8988T (cell line): ENCODE data around the gene GET4.
"Not testable (repeated sequence)": the region's sequence is repeated elsewhere in the genome, so short reads cannot be mapped to it uniquely, and the experiment has no call there.

Experiments
- DNase-seq: peaks from one replicate; pipeline ENCODE4 v3.0.0; 2011

Gene GET4

GRCh38 chr7:917255-918117 lies 41.1 kb downstream of the GET4 start:
- DNase-seq: no peak

GRCh38 chr7:918118-918425 lies 41.7 kb downstream of the GET4 start:
- no peak for DNase-seq

- DNase-seq: no peak
These were observed 42.2 kb downstream of the GET4 start for GRCh38 chr7:918441-919113.

- DNase-seq: no peak
These were observed 42.7 kb downstream of the GET4 start for GRCh38 chr7:919114-919442.

- DNase-seq: no peak
These were observed 43.6 kb downstream of the GET4 start for GRCh38 chr7:919924-920341.

GRCh38 chr7:920351-921070 lies 44.2 kb downstream of the GET4 start:
- DNase-seq: no peak

GRCh38 chr7:921071-921461 lies 44.7 kb downstream of the GET4 start:
- no peak for DNase-seq

GRCh38 chr7:921581-922333 lies 45.4 kb downstream of the GET4 start:
- no peak for DNase-seq

GRCh38 chr7:922334-923107 lies 46.2 kb downstream of the GET4 start:
- DNase-seq: no peak

GRCh38 chr7:923108-924041 lies 47.0 kb downstream of the GET4 start:
- no peak for DNase-seq

- not testable (repeated sequence) for DNase-seq
These were observed 47.7 kb downstream of the GET4 start for GRCh38 chr7:924042-924441.

- no peak for DNase-seq
These were observed 48.3 kb downstream of the GET4 start for GRCh38 chr7:924541-925231.

GRCh38 chr7:925601-926000 lies 49.2 kb downstream of the GET4 start:
- no peak for DNase-seq

- no peak for DNase-seq
These were observed 50.0 kb downstream of the GET4 start for GRCh38 chr7:926061-927030.

- DNase-seq: no peak
These were observed 50.8 kb downstream of the GET4 start for GRCh38 chr7:927031-927671.

- DNase-seq: no peak
These were observed 53.0 kb downstream of the GET4 start for GRCh38 chr7:929311-929711.

GRCh38 chr7:930975-931758 lies 54.8 kb downstream of the GET4 start:
- DNase-seq: no peak
